Neural progenitor cell (in vitro differentiated cells): ENCODE measurements around the gene PHKG2.

ENCODE experiments used
- CTCF ChIP-seq: fragments of 200-600 bp; sonication (generic); IDR thresholded peaks from 2 replicates; pipeline ENCODE4 v1.5.1; 2017; ENCODE audit warnings: antibody characterized with exemption, mild to moderate bottlenecking
- EZH2 ChIP-seq: fragments of 200-600 bp; sonication (generic); IDR thresholded peaks from 2 replicates; pipeline ENCODE4 v1.6.1; 2017; ENCODE audit warnings: antibody characterized with exemption, mild to moderate bottlenecking, moderate library complexity

GRCh38 chr16:30757316-30757715 is 9.1 kb downstream of the PHKG2 start:
- TF ChIP-seq CTCF (no peak), EZH2 (no peak)
